NCI-H1105 treated with DMSO at 0.1 percent for 48 hours (cell line): ENCODE data around the gene ATP8B3.
A peak's percentile ranks its signal among the peaks of the same experiment; 100 is the strongest.
"Not testable (repeated sequence)": the region's sequence is repeated elsewhere in the genome, so short reads cannot be mapped to it uniquely, and the experiment has no call there.

Experiments used
- DNase-seq: peaks from one replicate; lab custom pipeline; 2025; lab: John Stamatoyannopoulos, UW

Gene ATP8B3

DNA sequence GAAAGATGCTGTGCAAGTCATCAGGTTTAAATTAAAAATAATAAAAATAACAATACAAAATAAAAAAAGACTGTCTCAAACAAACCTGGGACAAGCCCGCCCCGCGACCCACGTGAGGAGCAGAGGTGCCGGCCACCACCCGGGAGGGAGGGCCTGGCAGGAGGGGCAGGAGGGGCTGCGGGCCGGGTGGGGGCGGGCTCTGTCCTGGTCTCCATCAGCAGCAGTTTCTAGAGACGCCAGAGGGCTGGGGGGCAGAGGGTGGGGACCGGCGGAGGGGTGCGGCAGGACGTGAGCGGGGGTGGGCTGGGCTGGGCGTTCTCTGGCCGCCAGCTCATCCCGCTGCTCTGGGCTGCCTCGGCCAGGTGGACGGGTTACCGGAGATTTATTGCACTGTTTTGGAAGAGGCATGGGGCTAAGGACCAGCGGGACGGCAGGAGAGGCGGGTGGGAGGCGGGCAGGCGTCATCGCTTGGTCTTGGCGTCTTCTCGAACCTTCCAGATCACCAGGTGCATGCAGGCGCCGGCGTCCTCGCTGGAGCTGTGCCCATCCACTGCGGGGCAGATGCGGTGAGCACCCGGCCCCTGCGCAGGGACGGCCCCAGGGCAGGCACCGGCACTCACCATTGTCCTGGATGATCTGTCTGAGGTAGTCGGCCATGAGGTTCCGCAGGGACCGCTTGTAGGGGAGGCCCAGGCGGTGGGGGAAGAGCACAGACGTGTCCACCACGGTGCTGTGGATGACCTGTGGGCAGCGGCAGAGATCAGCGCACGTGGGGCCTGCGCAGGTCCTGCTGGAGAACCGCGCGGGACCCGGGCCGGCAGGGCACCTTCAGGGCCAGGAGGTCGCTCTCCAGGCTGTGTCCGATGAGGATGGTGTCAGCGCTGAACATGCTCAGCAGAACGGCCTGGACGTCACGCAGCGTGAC, 3.8 kb upstream of the ATP8B3 start:
- DNase-seq = no peak

- DNase-seq = no peak
Observed at GRCh38 chr19:1814833-1815604, 2.9 kb upstream of the ATP8B3 start.

GRCh38 chr19:1814391-1814790, 2.3 kb upstream of the ATP8B3 start:
- DNase-seq = no peak

DNA sequence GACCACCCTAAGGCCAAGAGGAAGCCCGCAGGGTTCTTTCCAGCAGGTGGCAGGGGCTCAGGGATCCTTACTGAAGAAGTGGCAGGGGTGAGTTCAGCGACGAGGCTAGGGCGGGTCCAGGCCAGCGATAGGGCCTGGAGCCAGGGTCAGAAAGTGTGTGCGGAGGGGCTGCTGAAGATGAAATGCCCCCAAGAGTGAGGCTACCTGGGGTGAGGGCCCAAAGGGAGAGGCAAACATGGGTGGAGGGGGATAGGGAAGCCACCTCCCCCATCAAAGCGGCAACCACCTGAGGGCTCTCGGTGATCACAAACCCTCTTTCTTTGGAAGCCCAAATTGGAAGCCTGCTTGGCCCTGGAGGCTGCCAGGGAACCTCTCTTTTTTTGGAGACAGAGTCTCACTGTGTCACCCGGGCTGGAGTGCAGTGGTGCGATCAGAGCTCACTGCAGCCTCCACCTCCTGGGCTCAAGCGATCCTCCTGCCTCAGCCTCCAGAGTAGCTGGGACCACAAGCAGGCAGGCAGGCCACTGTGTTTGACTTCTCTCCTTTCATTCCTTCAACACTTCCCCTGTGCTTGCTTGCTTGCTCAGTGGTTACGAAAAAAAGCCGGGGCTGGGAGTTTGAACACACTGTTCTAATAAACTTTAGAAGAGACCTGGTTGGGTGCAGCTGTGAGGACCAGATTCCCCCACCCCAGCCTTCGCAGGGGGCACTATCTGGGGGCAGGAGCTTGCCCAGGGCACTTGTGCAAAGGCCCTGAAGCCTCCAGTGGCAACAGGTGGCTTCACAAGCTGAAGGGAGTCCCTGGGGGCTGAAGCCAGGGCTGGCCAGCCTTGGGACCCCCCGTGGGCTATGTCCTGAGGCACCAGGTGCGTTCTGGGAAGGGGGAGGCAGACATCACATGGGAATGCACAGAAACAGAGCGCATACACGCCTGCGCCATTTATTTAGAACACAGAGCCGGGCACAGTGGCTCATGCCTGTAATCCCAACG, 1.4 kb upstream of the ATP8B3 start:
- no peak for DNase-seq

GRCh38 chr19:1812426-1813191, 533 bp upstream of the ATP8B3 start:
- DNase-seq = peak; percentile 92

- no peak for DNase-seq
Observed at GRCh38 chr19:1811472-1811894, 593 bp downstream of the ATP8B3 start.

DNA sequence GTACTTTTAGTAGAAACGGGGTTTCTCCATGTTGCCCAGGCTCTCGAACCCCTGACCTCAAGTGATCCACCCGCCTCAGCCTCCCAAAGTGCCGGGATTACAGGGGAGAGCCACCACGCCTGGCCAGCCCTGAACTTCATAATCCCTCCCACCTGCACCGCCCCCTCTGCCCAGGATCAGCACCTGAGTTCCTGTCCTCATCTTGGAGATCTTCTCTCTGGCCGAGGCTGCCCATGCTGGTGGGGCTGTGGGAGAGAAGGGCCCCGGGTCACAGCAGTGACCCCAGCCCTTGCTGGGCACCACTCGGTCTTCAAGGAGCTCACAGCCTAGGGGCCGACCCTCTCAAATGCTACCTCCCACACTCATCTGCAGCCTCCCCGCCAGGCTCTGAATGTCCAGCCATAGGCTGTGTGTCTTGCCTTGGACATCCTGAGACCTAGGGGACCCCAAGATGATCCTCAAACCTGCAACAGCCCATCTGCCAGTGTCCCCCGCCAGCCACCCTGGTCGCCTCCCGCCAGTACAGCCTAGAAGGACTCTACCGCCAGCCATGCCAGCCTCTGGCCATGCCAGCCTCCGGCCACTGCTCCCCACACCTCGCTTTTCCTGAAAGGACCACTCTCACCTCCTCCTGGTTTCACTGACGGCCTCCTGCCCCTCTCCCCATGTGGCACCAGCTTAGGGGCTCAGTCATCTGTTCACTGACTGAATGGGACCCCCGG, 1.5 kb downstream of the ATP8B3 start:
- DNase-seq = no peak

- DNase-seq = no peak
Observed at GRCh38 chr19:1809678-1810077, 2.4 kb downstream of the ATP8B3 start.

- DNase-seq = no peak
Observed at GRCh38 chr19:1808395-1808731, 3.7 kb downstream of the ATP8B3 start.

GRCh38 chr19:1807695-1808394, 4.2 kb downstream of the ATP8B3 start:
- no peak for DNase-seq

- no peak for DNase-seq
Observed at GRCh38 chr19:1807030-1807694, 4.9 kb downstream of the ATP8B3 start.

DNA sequence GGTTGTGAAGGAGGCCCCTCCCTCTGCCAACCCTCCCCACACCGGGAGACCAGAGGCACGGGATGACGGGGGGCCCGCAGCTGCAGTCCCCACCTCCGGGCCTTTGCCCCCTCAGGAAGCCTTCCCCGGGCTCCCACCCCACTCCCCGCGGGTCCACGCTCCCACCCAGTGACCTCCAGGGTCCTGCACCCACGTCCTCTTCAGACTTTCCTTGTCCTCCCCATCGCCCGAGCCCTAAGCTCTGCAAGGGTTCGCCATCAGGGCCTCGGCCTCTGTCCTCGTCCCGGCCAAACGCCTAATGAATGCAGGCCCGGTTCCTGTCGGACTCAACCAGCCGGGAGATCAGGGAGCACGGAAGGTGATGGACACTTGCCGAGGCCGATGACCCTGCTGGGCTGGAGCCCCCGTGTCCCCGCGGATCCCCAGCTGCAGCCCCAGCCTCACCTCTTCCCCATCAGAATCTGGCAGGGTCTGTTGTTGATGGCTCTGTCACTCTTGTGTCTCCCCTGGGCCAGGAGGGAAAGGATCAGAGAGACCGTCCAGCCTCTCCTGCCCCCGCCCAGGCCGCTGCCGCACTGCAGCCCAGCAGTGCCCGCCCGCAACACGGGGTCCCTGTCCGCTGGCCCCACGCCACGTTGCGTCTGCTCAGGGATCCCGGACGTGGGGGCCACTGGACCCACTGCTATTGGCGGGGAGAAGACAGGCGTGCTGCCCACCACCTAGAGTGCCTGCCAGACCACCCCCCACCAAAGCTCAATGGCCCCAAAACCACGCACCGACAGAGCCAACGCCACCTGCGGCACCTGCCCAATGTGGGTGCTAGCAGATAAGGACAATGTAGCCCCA, 5.7 kb downstream of the ATP8B3 start:
- no peak for DNase-seq

- no peak for DNase-seq
Observed at GRCh38 chr19:1805401-1806183, 6.5 kb downstream of the ATP8B3 start.

- DNase-seq = no peak
Observed at GRCh38 chr19:1804858-1805257, 7.2 kb downstream of the ATP8B3 start.

DNA sequence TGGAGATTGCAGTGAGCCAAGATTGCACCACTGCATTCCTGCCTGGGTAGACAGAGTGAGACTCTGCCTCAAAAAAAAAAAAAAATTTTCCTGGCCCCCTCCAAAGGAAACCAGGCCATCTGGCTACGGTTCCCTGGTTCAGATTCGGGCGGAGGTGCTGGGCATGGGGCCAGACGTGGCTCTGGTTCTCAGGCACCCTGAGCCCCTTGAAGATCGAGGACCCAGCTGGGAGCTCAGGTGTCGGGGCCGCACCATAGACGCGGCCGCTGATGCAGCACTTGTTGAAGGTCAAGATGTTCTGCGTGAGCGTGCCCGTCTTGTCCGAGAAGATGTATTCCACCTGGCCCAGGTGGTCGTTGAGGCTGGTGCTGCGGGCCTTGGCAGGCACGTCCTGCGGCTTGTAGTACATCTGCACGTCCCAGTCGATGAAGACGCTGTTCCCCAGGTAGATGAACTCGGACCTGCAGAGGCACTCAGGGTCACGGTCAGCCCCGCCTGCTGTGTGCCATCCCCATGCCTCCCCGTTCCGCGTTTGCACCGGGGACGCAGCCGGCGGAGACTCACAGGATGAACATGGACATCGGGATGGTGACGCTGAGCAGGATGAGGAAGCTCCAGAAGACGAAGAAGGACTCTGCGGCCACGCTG, 12.3 kb downstream of the ATP8B3 start:
- peak; percentile 51 for DNase-seq

GRCh38 chr19:1797313-1797712, 14.8 kb downstream of the ATP8B3 start:
- DNase-seq = not testable (repeated sequence)
